Transverse colon (tissue), 3 donors: ENCODE results near the gene MEF2D.

Experiments
- CTCF ChIP-seq, 5 experiments: fragments of 200-600 bp in 3 of 5; fragments of 450-650 bp in 2 of 5; sonication (generic) in 3 of 5; IDR thresholded peaks; 1 replicate in 2 of 5; 2 replicates in 3 of 5; pipeline ENCODE4 v1.5.1; 2016 to 2017; ENCODE audit warnings: antibody characterized with exemption in 5 of 5, inconsistent platforms in 3 of 5, mild to moderate bottlenecking in 2 of 5, moderate library complexity in 1 of 5
- POLR2A ChIP-seq: fragments of 450-650 bp; IDR thresholded peaks from one replicate; pipeline ENCODE4 v1.6.1; 2016; ENCODE audit warnings: antibody characterized with exemption, mild to moderate bottlenecking, moderate library complexity

- TF ChIP-seq CTCF (IDR thresholded peaks at IDR 0.05) (no peak), POLR2A (no peak)
Measured at GRCh38 chr1:156430866-156431265, 69.7 kb downstream of the MEF2D start.
